PC-9 (cell line): ENCODE results near the gene DPH2. TPM values are rescaled to one million over a fixed set of nuclear protein-coding genes. Genes with fewer than 3 reads are reported as not detected.
A peak's percentile ranks its signal among the peaks of the same experiment; 100 is the strongest.

Experiments
- Bru-seq: library from RNA; stranded (reverse); fragments of 400-500 nt; gene quantifications from one replicate; lab custom pipeline; 2021; lab: Mats Ljungman, UMichigan
- BruChase-seq, 2 experiments: library from RNA; stranded (reverse); fragments of 400-500 nt; gene quantifications; one replicate each; lab custom pipeline; 2021; lab: Mats Ljungman, UMichigan
- BruUV-seq: library from RNA; stranded (reverse); fragments of 400-500 nt; replicated peaks from 2 replicates; lab custom pipeline; 2021; lab: Mats Ljungman, UMichigan
- CTCF ChIA-PET: fragments of 300-600 bp; sonication (Branson Sonifier 250); formaldehyde crosslinking; loops from one replicate; lab custom pipeline; 2022; ENCODE audit warnings: antibody characterized with exemption; lab: Charles Lee
- POLR2A ChIA-PET: fragments of 300-600 bp; sonication (Branson Sonifier 250); formaldehyde crosslinking; loops from one replicate; lab custom pipeline; 2022; ENCODE audit warnings: antibody characterized with exemption; ENCODE audit not compliant: unreplicated experiment; lab: Charles Lee
- DNase-seq, 2 experiments: peaks; one replicate each; pipeline versions ENCODE4 v3.0.0 to v3.0.0-alpha.2; 2015 to 2022; ENCODE audit warnings: mixed read lengths in 1 of 2
- H2AFZ ChIP-seq: fragments of 200-600 bp; sonication (generic); 2 replicates; pipeline ENCODE4 v1.8.1; 2017; ENCODE audit warnings: antibody characterized with exemption
- H3F3A ChIP-seq: fragments of 200-600 bp; sonication (generic); 2 replicates; pipeline ENCODE4 v1.8.1; 2017; ENCODE audit warnings: antibody characterized with exemption, mild to moderate bottlenecking, low read depth; ENCODE audit not compliant: insufficient read depth
- H3K27ac ChIP-seq: fragments of 200-600 bp; sonication (generic); 2 replicates; pipeline ENCODE4 v1.6.1; 2016; ENCODE audit warnings: mixed run types
- H3K27me3 ChIP-seq: fragments of 200-600 bp; sonication (generic); 2 replicates; pipeline ENCODE4 v1.6.1; 2016; ENCODE audit warnings: low read depth, mixed run types; ENCODE audit not compliant: insufficient read depth
- H3K36me3 ChIP-seq: fragments of 200-600 bp; sonication (generic); 2 replicates; pipeline ENCODE4 v1.6.1; 2016; ENCODE audit warnings: low read depth, mixed run types
- H3K4me1 ChIP-seq: fragments of 200-600 bp; sonication (generic); replicated peaks from 2 replicates; pipeline ENCODE4 v1.6.1; 2016; ENCODE audit warnings: mixed run types; ENCODE audit not compliant: insufficient read depth
- H3K4me2 ChIP-seq: fragments of 200-600 bp; sonication (generic); 2 replicates; pipeline ENCODE4 v1.6.1; 2017; ENCODE audit warnings: mixed run types
- H3K4me3 ChIP-seq: fragments of 200-600 bp; sonication (generic); 2 replicates; pipeline ENCODE4 v1.6.1; 2016; ENCODE audit warnings: mixed run types
- H3K79me2 ChIP-seq: fragments of 200-600 bp; sonication (generic); 2 replicates; pipeline ENCODE4 v1.6.1; 2017; ENCODE audit warnings: low read depth, mixed run types
- H3K9me2 ChIP-seq: fragments of 200-600 bp; sonication (generic); 2 replicates; pipeline ENCODE4 v1.8.1; 2017; ENCODE audit warnings: mild to moderate bottlenecking; ENCODE audit not compliant: insufficient read depth
- H3K9me3 ChIP-seq: fragments of 200-600 bp; sonication (generic); 2 replicates; pipeline ENCODE4 v1.8.1; 2016; ENCODE audit warnings: low read depth; ENCODE audit not compliant: insufficient read depth
- H4K20me1 ChIP-seq: fragments of 200-600 bp; sonication (generic); 2 replicates; pipeline ENCODE4 v1.8.1; 2017; ENCODE audit not compliant: insufficient read depth
- CTCF ChIP-seq: fragments of 200-600 bp; sonication (generic); conservative IDR thresholded peaks from 2 replicates; pipeline ENCODE4 v1.6.1; 2017; ENCODE audit warnings: mixed run types, antibody characterized with exemption, mild to moderate bottlenecking, moderate library complexity
- EZH2 ChIP-seq: fragments of 200-600 bp; sonication (generic); IDR thresholded peaks from 2 replicates; pipeline ENCODE4 v1.8.0; 2017; ENCODE audit warnings: antibody characterized with exemption, low read depth
- intact Hi-C: fragments of 100-400 bp; cut with micrococcal nuclease; formaldehyde crosslinking; loops from one replicate; pipeline ENCODE4 v1.10.0; 2022; ENCODE audit not compliant: unreplicated experiment
- long read RNA-seq: library from polyadenylated mRNA; stranded (forward); transcript quantifications from one replicate; pipeline ENCODE4 v2.0.0, GENCODE V29; 2022
- total RNA-seq: library from RNA; stranded (reverse); gene quantifications from 2 replicates; pipeline ENCODE4 v1.2.3, GENCODE V29; 2021

Gene DPH2
- total RNA-seq, result 32.8 and 37.8 TPM in 2 replicates
- Bru-seq, nascent RNA, result percentile 66 among the genes with signal in this experiment
- percentile 82 among the genes with signal in this experiment for BruChase-seq, experiment 1, labeled RNA remaining after a 2-hour chase
- percentile 96 among the genes with signal in this experiment for BruChase-seq, experiment 2, labeled RNA remaining after a 6-hour chase
- long read RNA-seq, transcript DPH2-201 (6 exons, 2,472 nt), result major isoform, 46 of 87 reads
- long read RNA-seq, transcript DPH2-209 (6 exons, 2,414 nt), result minor isoform, 8 of 87 reads
- long read RNA-seq, partial matches to known transcripts, result 12 of 87 reads
- long read RNA-seq, other reads (novel, unspliced or antisense), result 21 of 87 reads

DNA sequence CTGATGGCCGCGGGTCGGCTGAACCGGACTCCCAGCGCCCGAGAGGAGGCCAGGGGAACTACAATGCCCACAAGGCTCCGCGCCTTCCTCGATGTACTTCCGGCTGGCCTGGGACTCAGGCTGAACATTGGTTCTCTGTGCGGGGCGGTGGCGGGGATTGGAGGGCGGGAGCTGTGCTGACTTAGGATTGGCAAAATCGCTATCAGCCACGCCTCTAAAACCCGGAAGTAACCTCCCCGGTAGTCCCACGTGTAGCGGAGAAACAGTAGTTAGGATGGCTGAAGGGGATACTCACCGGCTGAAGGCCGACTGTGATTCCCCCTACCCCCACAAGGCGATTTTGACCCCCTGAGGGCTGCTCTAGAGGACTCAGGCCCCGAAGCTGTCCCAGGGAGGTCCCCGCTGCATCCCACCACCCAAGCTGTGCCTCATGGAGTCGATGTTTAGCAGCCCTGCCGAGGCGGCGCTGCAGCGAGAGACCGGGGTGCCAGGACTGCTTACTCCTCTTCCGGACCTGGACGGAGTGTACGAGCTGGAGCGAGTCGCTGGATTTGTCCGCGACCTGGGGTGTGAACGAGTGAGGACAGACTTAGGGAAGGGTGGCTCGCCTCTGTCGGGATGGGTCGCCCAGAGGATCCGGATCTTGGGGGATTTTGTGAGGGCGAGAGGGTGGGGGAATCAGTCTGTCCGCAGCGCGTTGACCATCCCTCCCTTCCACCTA is at the start of gene DPH2:
DPH2 (plus strand) TSS at position 265 of the 721 bp plus-strand sequence; CDS start at position 431, 166 bp downstream.
- BruUV-seq, result TSS peak; percentile 39
- Histone ChIP-seq H3K9me2 (no peaks in the 10 kb centered on the region), H3K79me2 (peaks cover 19% of the 10 kb centered on the region), H3K9me3 (no peaks in the 10 kb centered on the region), H3K36me3 (0 out of 2 replicates have a peak, but pooled peaks cover 6% of the 10 kb centered on the region), H3K4me1 (peaks cover 15% of the 10 kb centered on the region), H4K20me1 (no peaks in the 10 kb centered on the region), H3F3A (peaks cover 31% of the 10 kb centered on the region), H2AFZ (peak within 1 kb of the TSS; percentile 86), H3K4me2 (peak within 1 kb of the TSS; percentile 96), H3K4me3 (peak within 1 kb of the TSS; percentile 100), H3K27me3 (no peaks in the 10 kb centered on the region), H3K27ac (no peak within 1 kb of the TSS)
- CTCF ChIA-PET, result interaction anchor here (0.6 to 1.3 kb wide), 2 partner anchors 37 to 78 kb away, joined by 4 to 8 read pairs; no protein-coding TSS in a partner anchor
- DNase-seq, result peak; percentile 93
- POLR2A ChIA-PET, result interaction anchor here (0.7 kb wide), 2 partner anchors 23 to 388 kb away, joined by 3 to 4 read pairs; partner anchors contain the start of gene IPO13
- intact Hi-C loops, result loop anchor here (1.0 to 10.0 kb wide), 2 partner anchors 24 to 265 kb away; partner anchors contain the start of genes IPO13 and ST3GAL3
- TF ChIP-seq CTCF (no peak), EZH2 (no peak)

DNA sequence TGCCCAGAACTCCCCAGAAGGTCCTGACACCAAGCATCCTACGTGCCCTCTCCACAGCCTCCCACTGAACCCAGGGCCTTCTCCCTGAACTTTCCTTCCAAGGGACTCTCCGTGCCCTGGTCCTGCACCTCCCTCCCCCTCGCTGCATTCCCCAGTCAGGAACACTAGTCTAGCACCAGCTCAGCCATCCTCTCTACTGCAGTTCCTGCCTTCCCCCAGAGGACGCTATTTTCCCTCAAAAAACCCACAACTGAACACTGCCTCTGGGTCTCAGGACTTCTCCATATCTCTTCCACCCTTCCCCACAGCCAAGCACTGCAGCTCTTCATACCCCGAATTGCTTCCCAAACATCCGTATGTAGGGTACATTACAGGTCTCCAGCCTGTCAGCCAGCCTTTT is 48.8 kb upstream of the DPH2 start:
- no peaks in the 10 kb centered on the region for H3K27me3 ChIP-seq
- no TSS peak for BruUV-seq
- H3K27ac ChIP-seq, result no peak overlapping the region
- H3K9me3 ChIP-seq, result no peaks in the 10 kb centered on the region
- H3F3A ChIP-seq, result peaks cover 5% of the 10 kb centered on the region; the same call in 1 of the 2 replicates
- intact Hi-C loops, result no loop called here
- H2AFZ ChIP-seq, result no peak overlapping the region
- no peaks in the 10 kb centered on the region for H3K9me2 ChIP-seq
- POLR2A ChIA-PET, result no interaction called here
- TF ChIP-seq CTCF (no peak), EZH2 (no peak)
- CTCF ChIA-PET, result interaction anchor here (0.5 kb wide), 1 partner anchor 155 kb away, joined by 3 read pairs; no protein-coding TSS in a partner anchor
- no peak overlapping the region for H3K4me3 ChIP-seq
- no peak for DNase-seq
- H3K36me3 ChIP-seq, result no peaks in the 10 kb centered on the region
- no peaks in the 10 kb centered on the region for H3K79me2 ChIP-seq
- peaks cover 10% of the 10 kb centered on the region; the same call in 1 of the 2 replicates for H3K4me1 ChIP-seq
- no peaks in the 10 kb centered on the region for H4K20me1 ChIP-seq
- no peak overlapping the region for H3K4me2 ChIP-seq

DNA sequence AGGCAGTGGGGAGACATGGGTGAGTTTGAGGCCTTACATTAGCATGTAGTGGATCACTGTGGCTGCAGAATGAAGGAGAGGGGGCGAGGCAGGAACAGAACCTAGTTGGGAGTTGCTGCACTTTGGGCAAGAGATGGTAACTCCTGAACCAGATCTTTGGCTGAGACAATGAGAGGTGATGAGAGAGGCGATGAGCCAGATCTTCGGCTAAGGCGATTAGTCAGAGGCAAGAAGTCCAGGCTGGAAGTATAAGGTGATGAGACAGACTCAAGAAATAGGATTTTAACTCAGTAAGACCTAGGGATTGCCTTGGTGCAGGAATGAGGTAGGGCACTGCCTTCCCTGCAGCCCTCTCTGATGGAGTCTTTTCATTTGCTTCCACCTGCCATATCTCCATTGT is 45.3 kb upstream of the DPH2 start:
- Histone ChIP-seq H3K27me3 (no peaks in the 10 kb centered on the region), H3K27ac (no peak overlapping the region), H3K9me2 (no peaks in the 10 kb centered on the region), H3F3A (peaks cover 14% of the 10 kb centered on the region; the same call in 1 of the 2 replicates), H4K20me1 (no peaks in the 10 kb centered on the region), H3K4me2 (no peak overlapping the region), H3K4me1 (peaks cover 16% of the 10 kb centered on the region; the same call in 1 of the 2 replicates), H3K79me2 (no peaks in the 10 kb centered on the region), H3K9me3 (peaks cover 2% of the 10 kb centered on the region; the same call in 1 of the 2 replicates), H2AFZ (no peak overlapping the region), H3K4me3 (no peak overlapping the region), H3K36me3 (no peaks in the 10 kb centered on the region)
- intact Hi-C loops, result no loop called here
- CTCF ChIA-PET, result no interaction called here
- POLR2A ChIA-PET, result no interaction called here
- DNase-seq, result no peak
- BruUV-seq, result no TSS peak
- TF ChIP-seq CTCF, result no peak
- TF ChIP-seq EZH2, result no peak
